ENCODE results near the gene PIGT.

GRCh38 chr20:45448270-45448669, 32.3 kb downstream of the PIGT start:
- TF ChIP-seq CTCF (IDR thresholded peaks at IDR 0.05) (no peak), POLR2A (IDR thresholded peaks at IDR 0.05) (no peak)

Data from body of pancreas (tissue), 4 donors.